Measurements from ENCODE around the gene UBTFL1.
"Not testable (repeated sequence)": the region's sequence is repeated elsewhere in the genome, so short reads cannot be mapped to it uniquely, and the experiment has no call there.

Gene UBTFL1

GRCh38 chr11:90085650-90086049 lies at the start of gene UBTFL1:
TSS of gene UBTFL1 (plus strand) at chr11:90085950. CDS start at chr11:90085950, 0 bp downstream.
- DNase-seq (ENCODE audit: low read depth, low spot score): not testable (repeated sequence)

GRCh38 chr11:90051591-90052209 lies 34.0 kb upstream of the UBTFL1 start:
- DNase-seq (ENCODE audit: low read depth, low spot score): not testable (repeated sequence)

GRCh38 chr11:90052311-90052710 lies 33.4 kb upstream of the UBTFL1 start:
- DNase-seq (ENCODE audit: low read depth, low spot score): not testable (repeated sequence)

GRCh38 chr11:90053545-90053944 lies 32.2 kb upstream of the UBTFL1 start:
- not testable (repeated sequence) for DNase-seq (ENCODE audit: low read depth, low spot score)

GRCh38 chr11:90088731-90089130 lies 3.0 kb downstream of the UBTFL1 start:
- not testable (repeated sequence) for DNase-seq (ENCODE audit: low read depth, low spot score)

- DNase-seq (ENCODE audit: low read depth, low spot score): not testable (repeated sequence)
Measured at GRCh38 chr11:90095230-90095924, 9.6 kb downstream of the UBTFL1 start.

GRCh38 chr11:90098261-90098660 lies 12.5 kb downstream of the UBTFL1 start:
- DNase-seq (ENCODE audit: low read depth, low spot score): not testable (repeated sequence)

- DNase-seq (ENCODE audit: low read depth, low spot score): no peak
Measured at GRCh38 chr11:90100431-90100830, 14.7 kb downstream of the UBTFL1 start.

- no peak for DNase-seq (ENCODE audit: low read depth, low spot score)
Measured at GRCh38 chr11:90113541-90113940, 27.8 kb downstream of the UBTFL1 start.

GRCh38 chr11:90120191-90120590 lies 34.4 kb downstream of the UBTFL1 start:
- DNase-seq (ENCODE audit: low read depth, low spot score): no peak

- DNase-seq (ENCODE audit: low read depth, low spot score): no peak
Measured at GRCh38 chr11:90124371-90124770, 38.6 kb downstream of the UBTFL1 start.

GRCh38 chr11:90124946-90125345 lies 39.2 kb downstream of the UBTFL1 start:
- DNase-seq (ENCODE audit: low read depth, low spot score): no peak

GRCh38 chr11:90133560-90134477 lies 48.1 kb downstream of the UBTFL1 start:
- DNase-seq (ENCODE audit: low read depth, low spot score): no peak

- DNase-seq (ENCODE audit: low read depth, low spot score): no peak
Measured at GRCh38 chr11:90134478-90135003, 48.8 kb downstream of the UBTFL1 start, which contains the start of gene NAALAD2. TSS of gene NAALAD2 (plus strand) at chr11:90134663. CDS start at chr11:90134759, 96 bp downstream.

GRCh38 chr11:90135016-90135415 lies 49.3 kb downstream of the UBTFL1 start:
- no peak for DNase-seq (ENCODE audit: low read depth, low spot score)

All from smooth muscle cell of the brain vasculature (primary cell).